ENCODE results near the gene NFYC.

The NFYC gene

DNA sequence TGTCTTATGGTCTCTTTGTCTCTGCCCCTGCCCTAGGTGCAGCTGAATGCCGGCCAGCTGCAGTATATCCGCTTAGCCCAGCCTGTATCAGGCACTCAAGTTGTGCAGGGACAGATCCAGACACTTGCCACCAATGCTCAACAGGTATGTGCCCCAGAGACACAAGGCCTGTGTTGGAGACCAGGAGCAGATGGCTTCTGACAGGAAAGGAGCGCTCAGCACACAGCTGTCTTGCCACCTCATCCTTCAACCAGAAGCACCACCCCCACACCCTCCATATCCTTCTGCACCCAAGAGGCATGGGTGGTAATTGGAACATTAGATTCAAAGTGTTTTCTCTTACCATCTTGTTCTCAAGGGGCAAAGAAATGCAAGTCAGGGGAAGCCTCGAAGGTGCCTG is 75.1 kb downstream of the NFYC start:
- FAIRE-seq, result no peak
- TF ChIP-seq, protein P1, sequence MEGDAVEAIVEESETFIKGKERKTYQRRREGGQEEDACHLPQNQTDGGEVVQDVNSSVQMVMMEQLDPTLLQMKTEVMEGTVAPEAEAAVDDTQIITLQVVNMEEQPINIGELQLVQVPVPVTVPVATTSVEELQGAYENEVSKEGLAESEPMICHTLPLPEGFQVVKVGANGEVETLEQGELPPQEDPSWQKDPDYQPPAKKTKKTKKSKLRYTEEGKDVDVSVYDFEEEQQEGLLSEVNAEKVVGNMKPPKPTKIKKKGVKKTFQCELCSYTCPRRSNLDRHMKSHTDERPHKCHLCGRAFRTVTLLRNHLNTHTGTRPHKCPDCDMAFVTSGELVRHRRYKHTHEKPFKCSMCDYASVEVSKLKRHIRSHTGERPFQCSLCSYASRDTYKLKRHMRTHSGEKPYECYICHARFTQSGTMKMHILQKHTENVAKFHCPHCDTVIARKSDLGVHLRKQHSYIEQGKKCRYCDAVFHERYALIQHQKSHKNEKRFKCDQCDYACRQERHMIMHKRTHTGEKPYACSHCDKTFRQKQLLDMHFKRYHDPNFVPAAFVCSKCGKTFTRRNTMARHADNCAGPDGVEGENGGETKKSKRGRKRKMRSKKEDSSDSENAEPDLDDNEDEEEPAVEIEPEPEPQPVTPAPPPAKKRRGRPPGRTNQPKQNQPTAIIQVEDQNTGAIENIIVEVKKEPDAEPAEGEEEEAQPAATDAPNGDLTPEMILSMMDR (IDR thresholded peaks at IDR 0.05; ENCODE audit: insufficient read depth, missing control alignments), result no peak

DNA sequence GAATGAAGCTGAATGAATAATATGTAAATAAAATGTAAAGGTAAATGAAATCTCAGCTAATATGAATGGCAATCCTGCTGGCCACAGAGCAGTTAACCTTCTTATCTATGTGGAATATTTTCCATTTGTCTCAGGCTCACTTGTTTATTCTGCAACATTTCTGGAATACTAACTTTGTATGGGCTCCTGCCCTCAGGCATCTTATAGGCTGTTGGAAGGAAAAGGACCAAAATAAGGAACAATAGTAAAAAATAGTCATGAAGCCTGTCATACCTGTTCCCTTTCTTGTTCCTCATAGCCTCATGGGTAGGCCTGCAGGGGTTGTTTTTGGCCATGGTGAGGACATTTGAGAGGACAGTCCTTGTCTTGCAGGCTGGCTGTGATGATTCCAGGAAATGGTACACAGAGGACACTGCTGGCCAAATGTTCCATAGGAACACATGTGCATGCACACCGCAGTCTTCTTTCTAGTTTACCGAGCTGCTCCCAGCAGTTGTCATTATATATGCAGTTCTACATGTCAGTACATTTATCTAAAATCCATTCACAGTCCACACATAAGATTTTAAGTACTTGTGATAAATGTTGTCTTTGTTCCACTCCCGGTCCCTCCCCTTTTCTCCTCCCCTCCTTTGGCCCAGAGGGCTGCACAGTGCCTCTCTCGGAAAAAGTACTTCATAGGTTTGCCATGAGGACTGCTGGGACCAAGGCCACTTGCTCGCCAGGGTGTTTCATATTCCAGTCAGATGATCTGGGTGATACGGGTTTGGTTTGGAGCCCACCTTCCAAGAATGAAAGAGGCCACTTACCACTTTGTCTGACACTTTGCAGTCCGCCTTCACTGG is 76.9 kb downstream of the NFYC start:
- TF ChIP-seq, protein P1 (IDR thresholded peaks at IDR 0.05; ENCODE audit: insufficient read depth, missing control alignments), result no peak
- FAIRE-seq, result no peak
- no peak for DNase-seq (ENCODE audit: insufficient read length, low spot score)

More for the DNA sequence above, 75.1 kb downstream of the NFYC start:
- no peak for DNase-seq (ENCODE audit: insufficient read length, low spot score)

DNA sequence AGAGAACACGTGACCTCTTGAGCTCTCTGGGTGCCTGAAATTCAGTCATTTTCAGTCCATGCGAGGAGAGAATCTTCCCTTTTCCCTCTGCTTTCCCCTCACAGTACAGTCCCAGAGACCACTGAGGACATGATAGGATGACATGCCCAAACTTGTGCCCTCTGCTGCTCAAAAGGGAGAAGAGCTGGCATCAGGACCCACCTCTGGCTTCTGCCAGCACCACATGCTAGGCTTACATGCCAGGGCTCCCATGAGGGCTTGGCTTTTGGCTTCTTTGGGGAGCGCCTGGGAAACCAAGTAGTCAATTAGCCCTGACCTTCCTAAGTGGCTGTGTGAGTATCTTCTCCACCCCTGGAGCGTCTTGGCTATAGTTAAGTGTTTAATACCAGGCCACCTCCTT is 78.3 kb downstream of the NFYC start:
- FAIRE-seq (no peak), DNase-seq (ENCODE audit: insufficient read length, low spot score) (no peak)
- TF ChIP-seq, protein P1 (IDR thresholded peaks at IDR 0.05; ENCODE audit: insufficient read depth, missing control alignments), result peak; percentile 36

- no peak for FAIRE-seq
- DNase-seq (ENCODE audit: insufficient read length, low spot score), result no peak
- TF ChIP-seq, protein P1 (IDR thresholded peaks at IDR 0.05; ENCODE audit: insufficient read depth, missing control alignments), result no peak
Observed at GRCh38 chr1:40770296-40771070, 79.0 kb downstream of the NFYC start.

GRCh38 chr1:40772146-40772955 is 80.8 kb downstream of the NFYC start:
- DNase-seq (ENCODE audit: insufficient read length, low spot score), result no peak
- TF ChIP-seq, protein P1 (IDR thresholded peaks at IDR 0.05; ENCODE audit: insufficient read depth, missing control alignments), result no peak
- no peak for FAIRE-seq

GRCh38 chr1:40773748-40774265 is 82.3 kb downstream of the NFYC start:
- TF ChIP-seq, protein P1 (IDR thresholded peaks at IDR 0.05; ENCODE audit: insufficient read depth, missing control alignments), result no peak
- DNase-seq (ENCODE audit: insufficient read length, low spot score), result no peak
- FAIRE-seq, result no peak

Data from D721Med (cell line).